GM10847 (cell line): Measurements from ENCODE around the gene BHLHE40.

Source experiments
- POLR2A ChIP-seq: IDR thresholded peaks from 2 replicates; pipeline ENCODE4 v1.6.1; 2011; ENCODE audit not compliant: insufficient read length; ENCODE audit errors: extremely low read depth

Gene BHLHE40

DNA sequence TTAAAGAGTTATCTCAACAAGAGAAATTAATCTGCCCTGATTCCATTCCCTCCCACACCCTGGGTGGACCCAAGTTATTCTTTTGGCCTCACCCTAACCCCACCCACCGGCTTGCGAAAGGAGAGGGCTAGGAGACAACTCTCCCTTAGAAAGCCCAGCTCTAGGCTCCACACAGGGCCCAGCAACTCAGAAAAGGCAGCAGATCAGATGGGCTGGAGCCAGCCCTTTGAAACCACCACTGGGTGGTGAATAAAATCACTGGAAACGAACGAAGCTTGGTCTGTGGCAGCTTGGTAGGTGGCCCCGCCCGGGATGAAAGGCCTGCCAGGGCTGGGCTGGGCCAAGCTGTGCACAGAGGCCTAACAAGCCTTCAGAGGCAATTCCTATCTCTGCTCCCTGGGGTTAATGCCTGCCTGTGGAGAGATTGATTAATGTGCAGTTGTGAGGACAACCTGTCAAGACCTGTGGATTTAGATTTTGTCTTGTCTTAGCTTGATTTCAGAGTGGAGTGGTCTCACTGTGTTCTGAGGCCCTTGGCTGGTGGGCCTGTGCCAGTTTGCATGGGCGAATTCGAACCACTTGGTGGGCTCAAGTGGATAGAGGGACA lies 38.8 kb downstream of the BHLHE40 start:
- no peak for TF ChIP-seq POLR2A

DNA sequence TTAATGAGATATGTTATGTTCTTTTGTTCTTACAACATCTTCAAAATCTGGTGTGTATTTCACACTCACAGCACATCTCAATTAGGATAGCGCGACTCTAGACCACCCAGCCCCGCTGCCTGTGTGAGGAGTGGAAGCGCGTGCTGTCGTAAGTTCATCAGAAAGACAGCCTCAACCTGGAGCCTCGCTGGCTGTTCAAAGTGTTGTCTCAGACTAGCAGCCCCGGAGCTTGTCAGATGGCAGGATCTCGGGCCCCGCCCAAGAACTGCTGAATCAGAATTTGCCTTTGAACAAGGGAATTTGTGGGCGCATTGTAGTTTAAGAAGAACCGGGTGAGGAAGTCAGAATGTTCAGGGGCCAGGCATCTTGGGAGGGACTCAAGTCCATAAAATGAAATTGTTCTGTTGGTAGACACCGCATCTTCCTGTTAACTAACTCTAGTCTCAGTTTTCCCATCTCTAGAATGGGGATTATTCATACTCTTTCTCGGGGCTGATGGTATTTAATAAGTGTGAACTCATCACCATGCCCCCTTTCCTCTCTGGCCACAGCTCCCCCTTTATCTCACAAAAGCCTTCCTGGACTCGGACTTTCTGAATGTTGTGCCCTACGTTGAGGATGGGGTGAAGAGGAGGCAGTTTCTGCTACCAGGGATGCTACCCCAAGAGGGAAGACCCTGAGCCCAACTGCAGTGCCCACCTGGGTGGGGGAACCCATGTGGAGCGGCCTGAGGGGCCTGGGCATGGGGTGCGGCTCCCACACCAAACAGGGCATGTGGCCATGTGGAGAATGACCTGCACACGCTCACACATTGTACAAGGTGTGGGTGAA lies 40.4 kb downstream of the BHLHE40 start:
- TF ChIP-seq POLR2A, result no peak

DNA sequence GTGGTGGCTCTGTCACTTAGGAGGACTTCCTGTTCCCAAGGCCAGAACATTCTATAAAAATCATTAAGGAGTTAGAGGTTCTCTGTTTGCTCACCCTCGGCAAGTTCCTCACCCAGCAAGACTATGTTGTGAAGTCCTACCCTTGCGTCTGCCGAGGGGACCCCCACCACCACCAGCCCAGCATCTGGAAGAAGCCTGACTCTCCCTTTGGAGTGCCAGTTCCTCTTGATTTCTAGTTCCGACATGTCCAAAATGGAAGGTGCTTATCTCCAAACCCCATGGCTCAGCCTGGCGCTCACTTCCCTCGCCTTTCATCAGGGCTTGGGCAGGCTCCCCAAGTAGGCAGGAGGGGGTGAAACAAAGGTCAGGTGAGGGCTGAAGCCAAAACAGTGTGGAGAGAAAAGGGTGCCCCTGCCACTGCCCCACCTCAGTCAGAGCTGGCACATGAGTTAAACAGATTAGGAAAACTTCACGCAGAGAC lies 41.0 kb downstream of the BHLHE40 start:
- no peak for TF ChIP-seq POLR2A

- no peak for TF ChIP-seq POLR2A
Observed at GRCh38 chr3:5021116-5022092, 42.2 kb downstream of the BHLHE40 start.

DNA sequence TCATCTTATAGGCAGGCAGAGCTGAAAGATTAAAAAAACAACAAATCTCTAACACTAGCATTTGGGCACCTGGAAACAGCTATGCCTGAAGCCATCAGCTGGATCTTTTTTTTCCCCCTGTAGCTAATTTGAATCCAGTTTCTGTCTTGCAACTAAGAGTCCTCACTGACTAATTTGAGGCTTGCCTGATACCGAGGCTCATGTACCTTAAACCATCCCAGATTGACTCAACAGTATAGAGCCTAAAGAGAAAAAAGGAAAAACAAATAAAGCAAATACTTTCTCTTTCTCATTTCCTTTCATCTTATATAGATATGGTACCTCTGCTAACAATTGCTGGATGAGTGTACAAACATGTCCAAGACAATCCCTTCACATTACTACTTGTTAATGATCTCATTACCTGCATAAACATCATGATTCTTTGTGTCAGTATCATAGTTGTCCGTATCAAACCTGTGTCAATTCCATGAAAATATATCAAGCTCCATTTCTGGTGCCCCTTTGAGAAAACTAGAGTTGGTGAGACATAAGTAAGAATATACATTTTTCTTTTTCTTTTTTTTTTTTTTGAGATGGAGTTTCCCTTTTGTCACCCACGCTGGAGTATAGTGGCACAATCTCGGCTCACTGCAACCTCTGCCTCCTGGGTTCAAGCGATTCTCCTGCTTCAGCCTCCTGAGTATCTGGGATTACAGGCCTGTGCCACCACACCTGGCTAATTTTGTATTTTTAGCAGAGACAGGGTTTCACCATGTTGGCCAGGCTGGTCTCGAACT lies 43.1 kb downstream of the BHLHE40 start:
- no peak for TF ChIP-seq POLR2A

DNA sequence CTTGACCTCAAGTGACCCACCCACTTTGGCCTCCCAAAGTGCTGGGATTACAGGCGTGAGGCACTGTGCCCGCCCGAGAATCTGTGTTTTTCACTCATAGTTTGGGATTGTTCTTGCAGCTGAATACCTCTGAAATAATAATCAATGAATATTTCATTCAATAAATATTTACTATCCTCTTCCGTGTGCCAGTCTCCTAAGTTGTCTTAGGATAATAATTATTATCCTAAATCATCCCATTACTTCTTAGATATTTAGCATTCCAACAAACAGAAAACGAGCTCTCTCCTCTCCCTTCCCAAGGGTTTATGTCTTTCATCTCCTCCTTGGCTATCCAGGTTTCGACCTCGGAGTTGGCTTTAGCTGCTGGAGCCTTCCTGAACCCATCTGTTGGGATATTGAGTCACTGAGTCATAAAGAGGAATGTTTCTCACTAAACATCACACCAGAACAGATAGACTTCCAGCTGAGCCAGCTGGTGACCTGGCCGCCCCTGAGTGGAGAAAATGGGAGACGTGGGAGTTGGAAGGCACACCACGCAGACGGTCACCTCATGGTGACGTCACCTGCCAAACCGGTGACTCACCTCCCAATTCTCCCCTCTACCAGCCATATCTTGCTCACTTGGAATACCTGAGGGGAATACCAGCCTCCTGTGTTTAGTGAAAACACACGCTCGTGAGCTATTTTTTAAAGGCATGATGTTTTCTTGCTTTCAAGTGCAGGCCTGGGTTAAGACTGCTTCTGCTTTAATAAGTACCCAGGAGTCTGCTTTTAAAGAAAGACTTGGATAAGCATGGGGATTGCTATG lies 43.9 kb downstream of the BHLHE40 start:
- TF ChIP-seq POLR2A, result no peak

- TF ChIP-seq POLR2A, result no peak
Observed at GRCh38 chr3:5023777-5024346, 44.6 kb downstream of the BHLHE40 start.

GRCh38 chr3:5026046-5026362 lies 46.8 kb downstream of the BHLHE40 start:
- no peak for TF ChIP-seq POLR2A

DNA sequence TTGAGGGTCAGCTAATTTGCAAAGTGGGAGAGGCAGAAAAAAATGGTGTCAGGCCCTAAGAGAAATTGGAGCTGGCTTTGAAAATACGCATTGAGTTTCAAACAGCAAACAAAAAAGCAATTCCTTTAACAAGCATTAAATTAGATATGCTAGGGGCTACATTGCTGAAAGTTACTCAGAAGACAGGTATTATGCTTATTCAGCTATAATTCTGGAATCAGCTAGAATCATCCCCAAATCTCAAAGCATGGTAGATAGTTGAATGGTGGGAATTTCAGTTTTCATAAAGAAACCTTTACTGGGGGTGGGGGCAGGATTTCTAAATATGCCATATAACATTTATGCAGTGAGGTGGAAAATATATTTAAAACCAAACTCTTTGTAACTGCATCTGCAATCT lies 50.5 kb downstream of the BHLHE40 start:
- TF ChIP-seq POLR2A, result no peak

DNA sequence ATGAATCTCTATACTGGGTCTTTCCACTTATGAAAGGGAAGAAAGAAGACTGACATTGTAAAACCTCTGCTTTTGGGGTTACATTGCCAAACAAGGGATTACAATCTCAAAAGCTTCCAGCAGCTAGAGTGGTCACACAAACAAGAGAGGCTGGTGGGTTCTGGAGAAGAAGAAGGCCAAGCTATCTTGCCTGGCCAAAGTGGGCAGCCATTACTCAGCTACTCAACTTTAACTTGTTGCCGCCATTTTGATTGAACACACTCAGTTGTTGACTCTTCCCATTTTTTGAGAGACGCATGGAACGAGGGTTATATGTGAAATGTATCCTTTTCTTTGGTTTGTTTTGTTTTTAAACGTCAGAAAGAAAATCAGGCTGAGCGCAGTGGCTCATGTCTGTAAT lies 50.9 kb downstream of the BHLHE40 start:
- TF ChIP-seq POLR2A, result no peak

DNA sequence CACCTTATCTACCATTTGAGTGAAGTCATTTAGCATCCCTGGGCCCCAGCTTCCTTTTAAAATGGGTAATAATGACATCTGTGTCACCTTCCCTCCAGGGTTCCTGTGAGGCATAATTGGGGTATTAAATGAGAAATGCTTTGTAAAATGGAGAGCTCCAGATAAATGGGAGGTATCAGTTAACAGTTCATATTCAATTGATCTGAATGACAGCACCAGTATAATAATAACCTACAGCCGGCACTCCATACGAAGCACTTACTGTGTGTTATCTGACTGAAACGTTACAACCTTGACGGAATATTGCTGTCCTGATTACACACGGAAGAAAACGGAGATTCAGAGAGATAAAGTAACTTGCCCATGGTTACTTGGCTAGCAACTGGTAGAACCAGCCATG lies 53.6 kb downstream of the BHLHE40 start:
- TF ChIP-seq POLR2A, result no peak
